T-helper 2 cell (primary cell): ENCODE data around the gene PPP2R5C.

ENCODE experiments used
- DNase-seq, 5 experiments: peaks; one replicate each; pipeline versions ENCODE4 v3.0.0 to v3.0.0-alpha.2; 2012 to 2022

PPP2R5C gene

GRCh38 chr14:101953151-101953550, 191.6 kb downstream of the PPP2R5C start:
- DNase-seq, result no peak

- no peak for DNase-seq
Measured at GRCh38 chr14:101954501-101954900, 193.0 kb downstream of the PPP2R5C start.

- no peak for DNase-seq
Measured at GRCh38 chr14:101955695-101956161, 194.2 kb downstream of the PPP2R5C start.

- no peak for DNase-seq
Measured at GRCh38 chr14:101956179-101956885, 194.8 kb downstream of the PPP2R5C start.

- DNase-seq, result no peak
Measured at GRCh38 chr14:101957406-101958234, 196.1 kb downstream of the PPP2R5C start.

GRCh38 chr14:101958418-101959180, 197.1 kb downstream of the PPP2R5C start:
- no peak for DNase-seq

GRCh38 chr14:101959277-101959676, 197.8 kb downstream of the PPP2R5C start:
- no peak for DNase-seq

- DNase-seq, result peak in 1 of 5 experiments; percentile 41
Measured at GRCh38 chr14:101960225-101960624, 198.7 kb downstream of the PPP2R5C start.

- DNase-seq, result peak; percentile 30 to 84 (median 61)
Measured at GRCh38 chr14:101961011-101961721, 199.7 kb downstream of the PPP2R5C start.

GRCh38 chr14:101961746-101962502, 200.4 kb downstream of the PPP2R5C start:
- no peak for DNase-seq

- DNase-seq, result no peak
Measured at GRCh38 chr14:101962503-101962874, 201.0 kb downstream of the PPP2R5C start.

- no peak for DNase-seq
Measured at GRCh38 chr14:101963052-101963451, 201.5 kb downstream of the PPP2R5C start.

- no peak for DNase-seq
Measured at GRCh38 chr14:101963656-101964296, 202.3 kb downstream of the PPP2R5C start.

GRCh38 chr14:101964297-101965180, 203.0 kb downstream of the PPP2R5C start, which contains the start of gene DYNC1H1:
TSS of gene DYNC1H1 (plus strand) at chr14:101964573. CDS start at chr14:101964692, 119 bp downstream.
- peak; percentile 78 to 94 (median 85) for DNase-seq

GRCh38 chr14:101965181-101965544, 203.7 kb downstream of the PPP2R5C start:
- DNase-seq, result peak; percentile 25 to 82 (median 50)

- DNase-seq, result peak in 1 of 5 experiments; percentile 22
Measured at GRCh38 chr14:101965770-101966722, 204.5 kb downstream of the PPP2R5C start.

- no peak for DNase-seq
Measured at GRCh38 chr14:101966742-101967141, 205.2 kb downstream of the PPP2R5C start.

GRCh38 chr14:101968186-101968585, 206.7 kb downstream of the PPP2R5C start:
- DNase-seq, result no peak

GRCh38 chr14:101969481-101969880, 208.0 kb downstream of the PPP2R5C start:
- DNase-seq, result no peak
